Kidney (tissue), 14 donors: ENCODE data around the gene RAPGEF4. TPM values are rescaled to one million over a fixed set of nuclear protein-coding genes. Genes with fewer than 3 reads are reported as not detected.

Experiments
- DNase-seq, 5 donors: peaks; one replicate each; pipeline ENCODE4 v3.0.0-alpha.2; 2013 to 2020
- FAIRE-seq: peaks from 2 replicates; lab custom pipeline; 2012; peaks lifted over from hg19 to GRCh38; lab: Jason Lieb, UNC
- H3K27ac ChIP-seq, 2 donors: one replicate each; pipeline ENCODE4 v1.7.0; 2013; ENCODE audit warnings: low read depth in 2 of 2, low read length in 2 of 2, inconsistent platforms in 1 of 2
- H3K27me3 ChIP-seq: one replicate; pipeline ENCODE4 v1.7.1; 2013; ENCODE audit warnings: low read length, inconsistent platforms; ENCODE audit not compliant: control insufficient read depth, insufficient read depth
- H3K36me3 ChIP-seq, 3 donors: one replicate each; pipeline versions ENCODE4 v1.7.0 to v1.7.1; 2013; ENCODE audit warnings: low read length in 3 of 3, control low read depth in 1 of 3, inconsistent platforms in 1 of 3; ENCODE audit not compliant: insufficient read depth in 3 of 3, control insufficient read depth in 2 of 3
- H3K4me1 ChIP-seq, 3 donors: one replicate each; pipeline versions ENCODE4 v1.7.0 to v1.7.1; 2013; ENCODE audit warnings: low read length in 3 of 3, inconsistent platforms in 1 of 3, low read depth in 1 of 3; ENCODE audit not compliant: control insufficient read depth in 2 of 3, insufficient read depth in 2 of 3
- H3K4me3 ChIP-seq, 3 donors: one replicate each; pipeline versions ENCODE4 v1.7.0 to v1.8.1; 2013; ENCODE audit warnings: low read length in 3 of 3, control low read depth in 1 of 3, inconsistent platforms in 1 of 3
- H3K9ac ChIP-seq, 3 donors: one replicate each; pipeline versions ENCODE4 v1.7.0 to v1.7.1; 2013; ENCODE audit warnings: low read length in 3 of 3, control low read depth in 1 of 3, inconsistent platforms in 1 of 3
- H3K9me3 ChIP-seq, 3 donors: one replicate each; pipeline versions ENCODE4 v1.7.0 to v1.7.1; 2013; ENCODE audit warnings: low read length in 3 of 3, control low read depth in 1 of 3, inconsistent platforms in 1 of 3; ENCODE audit not compliant: control insufficient read depth in 2 of 3, insufficient read depth in 1 of 3
- intact Hi-C: fragments of 100-400 bp; cut with DNase I; formaldehyde crosslinking; loops from one replicate; pipeline ENCODE4 v1.11.1; 2022
- polyA plus RNA-seq: library from polyadenylated mRNA; stranded (reverse); fragments of 350-450 nt; fragmentation: Illumina TruSeq; extraction: RNeasy Lipid Tissue Mini Kit (QIAGEN cat#74804); gene quantifications from one replicate; pipeline ENCODE4 v1.2.3, GENCODE V29; 2014; ENCODE audit warnings: low read depth, low replicate concordance; ENCODE audit not compliant: insufficient read depth
- total RNA-seq: library from RNA; stranded (reverse); fragmentation: NEBNext Ultra II Directional; extraction: Animal tissue kit (Norgen Biotek cat#: 25700); gene quantifications from one replicate; pipeline ENCODE4 v1.2.1, GENCODE V29; 2021
- TF ChIP-seq, protein P1 (sequence below): IDR thresholded peaks from 3 replicates; pipeline ENCODE4 v1.5.1; 2012; ENCODE audit warnings: mild to moderate bottlenecking, moderate library complexity, borderline replicate concordance; ENCODE audit not compliant: insufficient read depth; ENCODE audit errors: extremely low read depth
- donor health status: control.
- donor health status: control.
- donor health status: control.
- donor health status: control.
- donor health status: control.
- donor health status: DM: yes; HTN: yes; CAD: no.
- donor health status: Normal renal cell carcinoma (clear cell type).

The RAPGEF4 gene
- total and polyA plus RNA-seq, 2 donors from 2014 or later = 3.8 to 13.6 TPM

DNA sequence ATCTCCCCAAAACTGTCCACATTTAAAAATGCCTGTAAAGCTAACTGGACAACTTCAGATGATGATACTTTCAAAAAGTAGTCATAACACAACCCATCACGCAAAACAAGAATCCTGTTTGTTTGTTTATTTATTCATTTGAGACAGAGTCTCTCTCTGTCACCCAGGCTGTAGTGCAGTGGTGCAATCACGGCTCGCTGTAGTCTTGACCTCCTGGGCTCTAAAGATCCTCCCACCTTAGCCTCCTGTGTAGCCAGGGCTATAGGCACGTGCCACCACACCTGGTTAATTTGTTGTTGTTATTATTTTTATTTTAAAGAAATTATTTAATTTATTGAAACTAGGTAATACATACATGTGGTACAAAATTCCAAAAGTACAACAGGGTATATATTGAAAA, 94.8 kb downstream of the RAPGEF4 start:
- Histone ChIP-seq H3K4me1 (no peaks in the 10 kb centered on the region), H3K9ac (no peak overlapping the region), H3K27me3 (no peaks in the 10 kb centered on the region), H3K4me3 (no peak overlapping the region), H3K27ac (no peak overlapping the region), H3K9me3 (no peaks in the 10 kb centered on the region), H3K36me3 (no peaks in the 10 kb centered on the region)
- TF ChIP-seq, protein P1, sequence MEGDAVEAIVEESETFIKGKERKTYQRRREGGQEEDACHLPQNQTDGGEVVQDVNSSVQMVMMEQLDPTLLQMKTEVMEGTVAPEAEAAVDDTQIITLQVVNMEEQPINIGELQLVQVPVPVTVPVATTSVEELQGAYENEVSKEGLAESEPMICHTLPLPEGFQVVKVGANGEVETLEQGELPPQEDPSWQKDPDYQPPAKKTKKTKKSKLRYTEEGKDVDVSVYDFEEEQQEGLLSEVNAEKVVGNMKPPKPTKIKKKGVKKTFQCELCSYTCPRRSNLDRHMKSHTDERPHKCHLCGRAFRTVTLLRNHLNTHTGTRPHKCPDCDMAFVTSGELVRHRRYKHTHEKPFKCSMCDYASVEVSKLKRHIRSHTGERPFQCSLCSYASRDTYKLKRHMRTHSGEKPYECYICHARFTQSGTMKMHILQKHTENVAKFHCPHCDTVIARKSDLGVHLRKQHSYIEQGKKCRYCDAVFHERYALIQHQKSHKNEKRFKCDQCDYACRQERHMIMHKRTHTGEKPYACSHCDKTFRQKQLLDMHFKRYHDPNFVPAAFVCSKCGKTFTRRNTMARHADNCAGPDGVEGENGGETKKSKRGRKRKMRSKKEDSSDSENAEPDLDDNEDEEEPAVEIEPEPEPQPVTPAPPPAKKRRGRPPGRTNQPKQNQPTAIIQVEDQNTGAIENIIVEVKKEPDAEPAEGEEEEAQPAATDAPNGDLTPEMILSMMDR = no peak
- no peak for DNase-seq
- intact Hi-C loops = no loop called here
- no peak for FAIRE-seq

DNA sequence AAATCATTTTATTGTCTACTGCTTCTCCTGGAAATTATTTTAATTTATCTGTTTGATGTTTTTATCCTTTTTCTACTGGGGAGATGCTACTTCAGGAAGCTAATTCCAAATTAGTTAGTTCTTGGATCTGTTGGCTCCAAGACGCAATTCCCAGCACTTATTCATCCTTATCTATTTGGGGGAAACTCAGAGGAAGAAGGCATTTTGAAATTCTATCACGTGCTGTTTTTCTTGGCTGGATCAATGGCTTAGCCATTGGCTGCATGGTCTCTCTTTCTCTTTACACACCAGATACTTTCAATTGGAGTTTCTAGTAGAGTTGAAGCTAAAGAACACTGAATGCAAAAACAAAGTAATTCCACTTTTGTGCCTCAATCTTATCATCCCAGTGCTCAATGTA, 98.3 kb downstream of the RAPGEF4 start:
- H3K4me1 ChIP-seq = no peaks in the 10 kb centered on the region
- H3K27ac ChIP-seq = peak overlapping the region in 1 of 2 donors; percentile 59
- no peak overlapping the region for H3K9ac ChIP-seq
- intact Hi-C loops = no loop called here
- H3K36me3 ChIP-seq = no peaks in the 10 kb centered on the region
- no peaks in the 10 kb centered on the region for H3K9me3 ChIP-seq
- DNase-seq (peak in 1 of 5 donors; percentile 4), FAIRE-seq (no peak)
- H3K27me3 ChIP-seq = no peaks in the 10 kb centered on the region
- H3K4me3 ChIP-seq = no peak overlapping the region
- TF ChIP-seq, protein P1 = no peak

DNA sequence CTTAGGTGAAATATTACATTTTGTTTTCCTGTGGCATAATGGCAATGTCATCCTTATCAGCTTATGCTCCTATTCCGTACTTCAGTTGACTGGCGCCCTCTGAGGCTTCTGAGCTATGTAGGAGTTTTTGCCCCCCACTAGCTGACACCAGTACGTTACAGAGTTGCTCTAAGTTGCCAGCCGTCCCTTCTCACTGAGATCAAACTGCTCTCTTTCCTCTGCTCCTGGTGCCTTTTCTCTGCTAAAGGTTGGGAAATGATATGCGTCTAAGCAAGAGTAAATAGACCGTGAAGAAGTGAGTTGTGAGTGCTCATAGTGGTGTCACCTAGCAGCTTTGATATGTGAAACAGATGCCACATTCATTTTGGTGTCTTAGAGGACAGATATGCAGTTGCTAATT, 99.2 kb downstream of the RAPGEF4 start:
- Histone ChIP-seq H3K27me3 (no peaks in the 10 kb centered on the region), H3K9ac (no peak overlapping the region), H3K4me3 (no peak overlapping the region), H3K4me1 (no peaks in the 10 kb centered on the region), H3K36me3 (no peaks in the 10 kb centered on the region), H3K27ac (no peak overlapping the region), H3K9me3 (no peaks in the 10 kb centered on the region)
- FAIRE-seq (no peak), DNase-seq (peak in 3 of 5 donors; percentile 28 to 69 (median 60))
- TF ChIP-seq, protein P1 = no peak
- intact Hi-C loops = no loop called here

DNA sequence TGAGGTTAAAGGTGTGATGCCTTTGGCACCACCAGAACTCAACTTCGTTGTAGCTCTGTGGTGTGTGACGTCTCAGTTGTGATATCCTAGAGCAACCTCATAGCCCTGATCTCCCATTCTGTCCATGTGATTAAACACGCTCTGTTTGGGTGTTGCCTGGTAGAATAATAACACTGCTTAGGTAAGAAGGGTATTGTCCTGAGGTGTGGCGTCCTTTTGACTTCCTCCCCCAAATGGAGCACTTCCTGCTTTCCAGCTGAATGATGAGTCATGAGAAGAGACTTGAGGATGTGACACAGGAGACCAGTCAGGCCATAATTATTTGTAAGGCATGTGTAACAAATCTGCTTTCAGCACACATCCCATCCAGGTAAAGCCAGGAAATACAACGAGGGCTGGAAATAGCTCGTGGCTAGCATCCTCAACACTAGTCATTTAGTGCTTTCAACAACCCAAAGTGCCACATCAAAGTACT, 100.7 kb downstream of the RAPGEF4 start:
- DNase-seq (peak in 1 of 5 donors; percentile 58), FAIRE-seq (no peak)
- no peaks in the 10 kb centered on the region for H3K9me3 ChIP-seq
- TF ChIP-seq, protein P1 = no peak
- no peaks in the 10 kb centered on the region for H3K27me3 ChIP-seq
- H3K4me3 ChIP-seq = no peak overlapping the region
- H3K27ac ChIP-seq = peak overlapping the region in 1 of 2 donors; percentile 32
- no peak overlapping the region for H3K9ac ChIP-seq
- no peaks in the 10 kb centered on the region for H3K4me1 ChIP-seq
- intact Hi-C loops = no loop called here
- H3K36me3 ChIP-seq = no peaks in the 10 kb centered on the region
